Measurements from ENCODE around the gene BGN.

BGN gene

GRCh38 chrX:153513265-153513664 is 18.5 kb downstream of the BGN start:
- intact Hi-C loops (cut with micrococcal nuclease) = no loop called here
- Mint-ChIP-seq H3K27ac (no peak overlapping the region), H3K9me3 (no peaks in the 10 kb centered on the region), H3K27me3 (peaks cover 20% of the 10 kb centered on the region), H3K36me3 (ENCODE audit: low read depth) (no peaks in the 10 kb centered on the region), H3K4me1 (ENCODE audit: low read depth) (no peaks in the 10 kb centered on the region), H3K4me3 (no peak overlapping the region)

GRCh38 chrX:153514259-153514658 is 19.5 kb downstream of the BGN start:
- Mint-ChIP-seq H3K4me1 (ENCODE audit: low read depth) (no peaks in the 10 kb centered on the region), H3K27me3 (peaks cover 30% of the 10 kb centered on the region), H3K9me3 (no peaks in the 10 kb centered on the region), H3K36me3 (ENCODE audit: low read depth) (no peaks in the 10 kb centered on the region), H3K27ac (no peak overlapping the region), H3K4me3 (no peak overlapping the region)
- intact Hi-C loops (cut with micrococcal nuclease) = no loop called here

GRCh38 chrX:153515435-153515834 is 20.7 kb downstream of the BGN start:
- no peak overlapping the region for H3K27ac Mint-ChIP-seq
- H3K4me1 Mint-ChIP-seq (ENCODE audit: low read depth) = no peaks in the 10 kb centered on the region
- no peaks in the 10 kb centered on the region for H3K9me3 Mint-ChIP-seq
- intact Hi-C loops (cut with micrococcal nuclease) = no loop called here
- no peaks in the 10 kb centered on the region for H3K36me3 Mint-ChIP-seq (ENCODE audit: low read depth)
- no peak overlapping the region for H3K4me3 Mint-ChIP-seq
- peaks cover 39% of the 10 kb centered on the region for H3K27me3 Mint-ChIP-seq

- intact Hi-C loops (cut with micrococcal nuclease) = no loop called here
- Mint-ChIP-seq H3K36me3 (ENCODE audit: low read depth) (no peaks in the 10 kb centered on the region), H3K9me3 (no peaks in the 10 kb centered on the region), H3K4me1 (ENCODE audit: low read depth) (no peaks in the 10 kb centered on the region), H3K4me3 (no peak overlapping the region), H3K27ac (no peak overlapping the region), H3K27me3 (peaks cover 42% of the 10 kb centered on the region)
Observed at GRCh38 chrX:153516073-153516472, 21.3 kb downstream of the BGN start.

- no peaks in the 10 kb centered on the region for H3K36me3 Mint-ChIP-seq (ENCODE audit: low read depth)
- no peak within 1 kb of the TSS for H3K27ac Mint-ChIP-seq
- no peaks in the 10 kb centered on the region for H3K4me1 Mint-ChIP-seq (ENCODE audit: low read depth)
- H3K4me3 Mint-ChIP-seq = no peak within 1 kb of the TSS
- intact Hi-C loops (cut with micrococcal nuclease) = no loop called here
- no peaks in the 10 kb centered on the region for H3K9me3 Mint-ChIP-seq
- H3K27me3 Mint-ChIP-seq = peaks cover 52% of the 10 kb centered on the region
Observed at GRCh38 chrX:153517423-153517822, 22.6 kb downstream of the BGN start, which contains the start of gene ATP2B3. Gene ATP2B3, plus strand, starts transcription at chrX:153517642. Its CDS starts 18,606 bp downstream, at chrX:153536248.

- H3K4me1 Mint-ChIP-seq (ENCODE audit: low read depth) = no peaks in the 10 kb centered on the region
- H3K27ac Mint-ChIP-seq = no peak overlapping the region
- no peaks in the 10 kb centered on the region for H3K36me3 Mint-ChIP-seq (ENCODE audit: low read depth)
- H3K9me3 Mint-ChIP-seq = no peaks in the 10 kb centered on the region
- H3K4me3 Mint-ChIP-seq = no peak overlapping the region
- intact Hi-C loops (cut with micrococcal nuclease) = no loop called here
- peaks cover 54% of the 10 kb centered on the region for H3K27me3 Mint-ChIP-seq
Observed at GRCh38 chrX:153517946-153518834, 23.4 kb downstream of the BGN start.

GRCh38 chrX:153519569-153520286 is 24.9 kb downstream of the BGN start:
- no peak overlapping the region for H3K27ac Mint-ChIP-seq
- no peaks in the 10 kb centered on the region for H3K9me3 Mint-ChIP-seq
- no peaks in the 10 kb centered on the region for H3K36me3 Mint-ChIP-seq (ENCODE audit: low read depth)
- no peak overlapping the region for H3K4me3 Mint-ChIP-seq
- peaks cover 56% of the 10 kb centered on the region for H3K27me3 Mint-ChIP-seq
- intact Hi-C loops (cut with micrococcal nuclease) = no loop called here
- H3K4me1 Mint-ChIP-seq (ENCODE audit: low read depth) = no peaks in the 10 kb centered on the region

- Mint-ChIP-seq H3K9me3 (no peaks in the 10 kb centered on the region), H3K27me3 (peaks cover 53% of the 10 kb centered on the region), H3K27ac (no peak overlapping the region), H3K4me1 (ENCODE audit: low read depth) (no peaks in the 10 kb centered on the region), H3K36me3 (ENCODE audit: low read depth) (no peaks in the 10 kb centered on the region), H3K4me3 (no peak overlapping the region)
- intact Hi-C loops (cut with micrococcal nuclease) = no loop called here
Observed at GRCh38 chrX:153520287-153520917, 25.6 kb downstream of the BGN start.

GRCh38 chrX:153521034-153521433 is 26.3 kb downstream of the BGN start:
- peaks cover 51% of the 10 kb centered on the region for H3K27me3 Mint-ChIP-seq
- intact Hi-C loops (cut with micrococcal nuclease) = no loop called here
- H3K27ac Mint-ChIP-seq = no peak overlapping the region
- H3K4me1 Mint-ChIP-seq (ENCODE audit: low read depth) = no peaks in the 10 kb centered on the region
- H3K4me3 Mint-ChIP-seq = no peak overlapping the region
- no peaks in the 10 kb centered on the region for H3K9me3 Mint-ChIP-seq
- H3K36me3 Mint-ChIP-seq (ENCODE audit: low read depth) = no peaks in the 10 kb centered on the region

- Mint-ChIP-seq H3K9me3 (no peaks in the 10 kb centered on the region), H3K27me3 (peaks cover 45% of the 10 kb centered on the region), H3K27ac (no peak overlapping the region), H3K4me3 (no peak overlapping the region), H3K36me3 (ENCODE audit: low read depth) (no peaks in the 10 kb centered on the region), H3K4me1 (ENCODE audit: low read depth) (no peaks in the 10 kb centered on the region)
- intact Hi-C loops (cut with micrococcal nuclease) = no loop called here
Observed at GRCh38 chrX:153522259-153522658, 27.5 kb downstream of the BGN start.

- no peaks in the 10 kb centered on the region for H3K9me3 Mint-ChIP-seq
- H3K27ac Mint-ChIP-seq = no peak overlapping the region
- no peaks in the 10 kb centered on the region for H3K36me3 Mint-ChIP-seq (ENCODE audit: low read depth)
- intact Hi-C loops (cut with micrococcal nuclease) = no loop called here
- H3K4me3 Mint-ChIP-seq = no peak overlapping the region
- H3K4me1 Mint-ChIP-seq (ENCODE audit: low read depth) = no peaks in the 10 kb centered on the region
- H3K27me3 Mint-ChIP-seq = peaks cover 44% of the 10 kb centered on the region
Observed at GRCh38 chrX:153523269-153523668, 28.5 kb downstream of the BGN start.

GRCh38 chrX:153524234-153524633 is 29.5 kb downstream of the BGN start:
- Mint-ChIP-seq H3K36me3 (ENCODE audit: low read depth) (no peaks in the 10 kb centered on the region), H3K4me3 (no peak overlapping the region), H3K4me1 (ENCODE audit: low read depth) (no peaks in the 10 kb centered on the region), H3K9me3 (no peaks in the 10 kb centered on the region), H3K27ac (no peak overlapping the region), H3K27me3 (peaks cover 37% of the 10 kb centered on the region)
- intact Hi-C loops (cut with micrococcal nuclease) = no loop called here

- Mint-ChIP-seq H3K27ac (no peak overlapping the region), H3K27me3 (peaks cover 28% of the 10 kb centered on the region), H3K4me1 (ENCODE audit: low read depth) (no peaks in the 10 kb centered on the region), H3K9me3 (no peaks in the 10 kb centered on the region), H3K4me3 (no peak overlapping the region), H3K36me3 (ENCODE audit: low read depth) (no peaks in the 10 kb centered on the region)
- intact Hi-C loops (cut with micrococcal nuclease) = no loop called here
Observed at GRCh38 chrX:153525451-153525850, 30.7 kb downstream of the BGN start.

- H3K27me3 Mint-ChIP-seq = peaks cover 25% of the 10 kb centered on the region
- no peaks in the 10 kb centered on the region for H3K9me3 Mint-ChIP-seq
- intact Hi-C loops (cut with micrococcal nuclease) = no loop called here
- H3K4me1 Mint-ChIP-seq (ENCODE audit: low read depth) = no peaks in the 10 kb centered on the region
- H3K27ac Mint-ChIP-seq = no peak overlapping the region
- H3K36me3 Mint-ChIP-seq (ENCODE audit: low read depth) = no peaks in the 10 kb centered on the region
- H3K4me3 Mint-ChIP-seq = no peak overlapping the region
Observed at GRCh38 chrX:153526042-153526441, 31.3 kb downstream of the BGN start.

All from dendritic cell treated with granulocyte-macrophage colony-stimulating factor and Interleukin-4, amounts not matched to agents 40 ng/mL and 50 ng/mL, for 4 days (primary cell).